CD8-positive, alpha-beta memory T cell (primary cell): ENCODE measurements around the gene WDR48. TPM values are rescaled to one million over a fixed set of nuclear protein-coding genes. Genes with fewer than 3 reads are reported as not detected.

Source experiments
- CTCF ChIA-PET: fragments of 350-600 bp; sonication (Branson Sonifier 250); formaldehyde crosslinking; loops from one replicate; lab custom pipeline; 2021; ENCODE audit warnings: antibody characterized with exemption; lab: Charles Lee
- POLR2A ChIA-PET: fragments of 350-600 bp; sonication (Branson Sonifier 250); formaldehyde crosslinking; loops from one replicate; lab custom pipeline; 2021; ENCODE audit warnings: antibody characterized with exemption; lab: Charles Lee
- DNase-seq, 5 donors: peaks; one replicate each; pipeline versions ENCODE4 v3.0.0 to v3.0.0-alpha.2; 2020 to 2022; ENCODE audit warnings: mixed read lengths in 1 of 5
- H3K27ac ChIP-seq: one replicate; pipeline ENCODE4 v1.7.0; 2013; ENCODE audit warnings: low read depth, mild to moderate bottlenecking, low read length, moderate library complexity
- H3K27me3 ChIP-seq: 2 replicates; pipeline ENCODE4 v1.7.0; 2013; ENCODE audit warnings: low read length, mild to moderate bottlenecking; ENCODE audit not compliant: insufficient read depth, poor library complexity, severe bottlenecking
- H3K36me3 ChIP-seq: 2 replicates; pipeline ENCODE4 v1.7.0; 2013; ENCODE audit warnings: mild to moderate bottlenecking, low read length, moderate library complexity; ENCODE audit not compliant: insufficient read depth
- H3K4me1 ChIP-seq: 2 replicates; pipeline ENCODE4 v1.7.0; 2013; ENCODE audit warnings: mild to moderate bottlenecking, low read length, moderate library complexity; ENCODE audit not compliant: insufficient read depth
- H3K4me3 ChIP-seq: 2 replicates; pipeline ENCODE4 v1.7.0; 2013; ENCODE audit warnings: mild to moderate bottlenecking, low read length
- H3K9me3 ChIP-seq: 2 replicates; pipeline ENCODE4 v1.7.0; 2013; ENCODE audit warnings: mild to moderate bottlenecking, low read length
- H3K27ac Mint-ChIP-seq, 8 donors: one replicate each; pipeline ENCODE4 v1.8.0; 2020 to 2021; ENCODE audit warnings: mixed read lengths in 8 of 8, mild to moderate bottlenecking in 6 of 8, inconsistent platforms in 3 of 8, moderate library complexity in 3 of 8
- H3K27me3 Mint-ChIP-seq, 2 donors: one replicate each; pipeline ENCODE4 v1.8.0; 2020 to 2021; ENCODE audit warnings: mixed read lengths in 2 of 2, mild to moderate bottlenecking in 1 of 2, moderate library complexity in 1 of 2
- H3K36me3 Mint-ChIP-seq, 3 donors: one replicate each; pipeline ENCODE4 v1.8.0; 2020 to 2021; ENCODE audit warnings: mixed read lengths in 3 of 3, inconsistent platforms in 1 of 3, mild to moderate bottlenecking in 1 of 3
- H3K4me1 Mint-ChIP-seq, 3 donors: one replicate each; pipeline ENCODE4 v1.8.0; 2020 to 2021; ENCODE audit warnings: mixed read lengths in 3 of 3, inconsistent platforms in 1 of 3, mild to moderate bottlenecking in 1 of 3
- H3K4me3 Mint-ChIP-seq, 7 donors: one replicate each; pipeline ENCODE4 v1.8.0; 2020 to 2021; ENCODE audit warnings: mixed read lengths in 7 of 7, mild to moderate bottlenecking in 6 of 7, moderate library complexity in 4 of 7, inconsistent platforms in 2 of 7
- H3K9me3 Mint-ChIP-seq, 5 donors: one replicate each; pipeline ENCODE4 v1.8.0; 2020 to 2022; ENCODE audit warnings: mixed read lengths in 5 of 5, mild to moderate bottlenecking in 3 of 5, moderate library complexity in 2 of 5, inconsistent platforms in 1 of 5
- polyA plus RNA-seq: library from polyadenylated mRNA; unstranded; fragments of 300-500 nt; fragmentation: Illumina TruSeq; gene quantifications from one replicate; pipeline ENCODE4 v1.2.3, GENCODE V29; 2021
- total RNA-seq, 2 experiments: library from RNA; stranded (reverse); gene quantifications; one replicate each; pipeline ENCODE4 v1.2.3, GENCODE V29; 2021

Gene WDR48
- total and polyA plus RNA-seq, 3 experiments from 2014 or later = 44.7 to 46.3 (median 44.7) TPM

DNA sequence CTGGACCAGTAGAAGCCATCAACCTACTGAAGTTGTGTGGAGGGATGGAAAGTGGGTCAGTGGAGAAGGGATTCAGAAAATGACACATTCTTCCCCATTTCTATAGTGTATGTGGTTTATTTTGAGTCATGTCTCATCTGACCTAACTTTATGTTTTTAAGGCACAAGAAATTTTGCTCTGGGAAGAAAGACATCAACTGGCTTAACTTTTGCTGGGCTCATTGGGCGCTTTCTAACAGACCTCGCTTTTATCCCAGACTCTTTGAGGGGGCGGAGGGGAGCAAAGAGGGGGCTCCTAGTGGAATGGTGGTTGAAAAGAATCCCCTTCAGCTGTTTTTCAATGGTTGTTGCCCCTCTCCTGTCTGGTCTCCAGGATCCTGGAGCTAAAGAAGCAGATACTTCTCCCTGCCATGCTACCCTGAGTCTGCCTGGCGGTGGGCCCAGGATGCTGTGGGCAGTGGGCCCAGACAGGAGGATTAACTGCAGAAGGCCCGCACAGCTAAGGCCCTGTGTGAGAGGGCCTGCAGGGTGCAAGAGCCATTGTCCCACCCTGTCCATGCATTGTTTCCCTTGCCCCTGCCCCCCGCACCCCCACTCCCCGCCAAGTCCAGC is 87.1 kb downstream of the WDR48 start:
- Mint-ChIP-seq H3K27me3 (peaks cover 0 to 2% of the 10 kb centered on the region in 2 donors), H3K9me3 (no peaks in the 10 kb centered on the region), H3K4me3 (peak overlapping the region in 1 of 7 donors; percentile 79), H3K4me1 (peaks cover 5 to 11% (median 7%) of the 10 kb centered on the region in 3 donors), H3K36me3 (peaks cover 3 to 36% (median 4%) of the 10 kb centered on the region in 3 donors), H3K27ac (peak overlapping the region in 2 of 8 donors; percentile 3 to 99)
- Histone ChIP-seq H3K9me3 (no peaks in the 10 kb centered on the region), H3K4me1 (no peaks in the 10 kb centered on the region), H3K36me3 (peaks cover 11% of the 10 kb centered on the region), H3K4me3 (no peak overlapping the region), H3K27me3 (no peaks in the 10 kb centered on the region), H3K27ac (no peak overlapping the region)
- ChIA-PET POLR2A (no interaction called here), CTCF (interaction anchor here (1.0 kb wide), 1 partner anchor 153 kb away, joined by 3 read pairs; no protein-coding TSS in a partner anchor)
- DNase-seq = peak in 1 of 5 donors; percentile 24

GRCh38 chr3:39139442-39139841 is 87.6 kb downstream of the WDR48 start:
- peaks cover 5 to 11% (median 7%) of the 10 kb centered on the region in 3 donors for H3K4me1 Mint-ChIP-seq
- H3K9me3 ChIP-seq = no peaks in the 10 kb centered on the region
- peak overlapping the region in 1 of 7 donors; percentile 44 for H3K4me3 Mint-ChIP-seq
- H3K4me1 ChIP-seq = no peaks in the 10 kb centered on the region
- peaks cover 0 to under 1% (median 0%) of the 10 kb centered on the region in 5 donors for H3K9me3 Mint-ChIP-seq
- peaks cover 0 to 3% of the 10 kb centered on the region in 2 donors for H3K27me3 Mint-ChIP-seq
- CTCF ChIA-PET = interaction anchor here (1.0 kb wide), 1 partner anchor 153 kb away, joined by 3 read pairs; no protein-coding TSS in a partner anchor
- no peak overlapping the region for H3K27ac ChIP-seq
- no peak for DNase-seq
- H3K4me3 ChIP-seq = no peak overlapping the region
- peak overlapping the region in 2 of 8 donors; percentile 3 to 99 for H3K27ac Mint-ChIP-seq
- no peaks in the 10 kb centered on the region for H3K27me3 ChIP-seq
- POLR2A ChIA-PET = no interaction called here
- peaks cover 5 to 41% (median 5%) of the 10 kb centered on the region in 3 donors for H3K36me3 Mint-ChIP-seq
- peaks cover 11% of the 10 kb centered on the region for H3K36me3 ChIP-seq

- Histone ChIP-seq H3K27ac (no peak overlapping the region), H3K4me3 (no peak overlapping the region), H3K9me3 (no peaks in the 10 kb centered on the region), H3K27me3 (no peaks in the 10 kb centered on the region), H3K36me3 (peaks cover 17% of the 10 kb centered on the region), H3K4me1 (no peaks in the 10 kb centered on the region)
- H3K4me1 Mint-ChIP-seq = peaks cover 6 to 14% (median 7%) of the 10 kb centered on the region in 3 donors
- peak in 1 of 5 donors; percentile 28 for DNase-seq
- peaks cover 0 to 4% of the 10 kb centered on the region in 2 donors for H3K27me3 Mint-ChIP-seq
- ChIA-PET CTCF (no interaction called here), POLR2A (no interaction called here)
- peak overlapping the region in 1 of 7 donors; percentile 44 for H3K4me3 Mint-ChIP-seq
- H3K9me3 Mint-ChIP-seq = peaks cover 0 to 3% (median 0%) of the 10 kb centered on the region in 5 donors
- peak overlapping the region in 7 of 8 donors; percentile 14 to 99 (median 48) for H3K27ac Mint-ChIP-seq
- H3K36me3 Mint-ChIP-seq = peaks cover 7 to 52% (median 9%) of the 10 kb centered on the region in 3 donors
These were observed 88.6 kb downstream of the WDR48 start for GRCh38 chr3:39140341-39140971.

DNA sequence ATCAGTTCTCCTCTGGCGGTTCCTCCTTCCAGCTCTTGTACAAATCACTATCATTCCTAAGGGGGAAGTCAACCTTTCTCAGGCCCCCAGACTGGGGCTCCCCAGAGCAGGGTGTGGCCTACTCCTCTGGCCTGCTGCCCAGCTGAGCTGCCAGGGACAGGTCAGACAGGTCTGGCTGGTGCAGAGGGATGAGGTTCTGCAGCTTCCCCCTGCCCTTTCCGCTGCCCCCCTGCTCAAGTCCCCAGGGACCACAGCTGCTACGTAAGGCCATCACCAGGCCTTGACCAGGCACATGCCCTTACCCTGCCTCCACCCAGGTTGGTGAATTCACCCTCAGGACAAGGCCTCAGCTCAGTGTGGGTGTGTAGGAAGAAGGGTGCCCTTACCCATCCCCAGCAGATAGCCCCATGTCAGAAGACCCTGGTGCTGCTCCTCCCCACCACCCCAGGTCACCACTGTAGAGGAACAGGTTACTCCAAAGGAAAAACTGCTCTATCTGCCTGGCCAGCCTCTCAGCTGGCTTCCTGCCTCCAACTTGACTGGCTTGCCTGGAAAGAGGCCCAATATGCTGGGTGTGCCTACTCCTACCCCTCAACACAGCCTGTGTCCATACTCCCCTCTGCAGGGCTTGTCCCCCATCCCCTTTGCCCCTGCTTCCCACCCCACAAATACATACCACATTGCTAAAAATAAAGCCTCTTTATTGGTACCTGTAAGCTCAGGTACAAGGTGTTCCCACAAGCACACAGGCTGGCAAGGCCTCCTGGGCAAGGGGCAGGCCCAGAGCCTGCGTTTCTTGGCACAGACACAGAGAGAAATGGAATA is 89.6 kb downstream of the WDR48 start:
- Mint-ChIP-seq H3K9me3 (peaks cover 0 to 3% (median 0%) of the 10 kb centered on the region in 5 donors), H3K36me3 (peaks cover 9 to 61% (median 11%) of the 10 kb centered on the region in 3 donors)
- peak in 1 of 5 donors; percentile 48 for DNase-seq

DNA sequence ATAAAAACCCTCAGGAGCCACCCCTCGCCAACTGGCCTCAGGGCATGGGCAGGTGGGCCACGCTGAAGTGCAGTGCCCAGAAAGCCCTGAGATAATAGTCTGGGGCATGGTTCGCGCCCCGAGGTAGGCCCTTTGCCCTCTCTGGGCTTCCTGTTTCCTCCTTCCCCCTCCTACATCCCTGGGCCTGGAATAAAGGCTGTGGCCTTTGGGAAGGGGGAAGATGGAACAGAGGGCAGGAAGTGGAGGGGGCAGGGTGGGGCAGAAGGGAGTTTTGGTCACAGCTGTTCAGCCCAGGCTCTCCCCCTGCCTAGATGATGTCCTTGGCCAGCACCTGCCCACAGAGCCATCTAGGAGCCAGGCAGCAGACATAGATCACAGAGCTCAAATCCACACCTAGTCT is 90.3 kb downstream of the WDR48 start:
- DNase-seq = peak in 1 of 5 donors; percentile 46
- ChIA-PET POLR2A (no interaction called here), CTCF (interaction anchor here (0.6 to 1.7 kb wide), 2 partner anchors 146 to 149 kb away, joined by 3 read pairs; no protein-coding TSS in a partner anchor)
- peaks cover 8% of the 10 kb centered on the region for H3K4me1 ChIP-seq
- H3K4me3 ChIP-seq = no peak overlapping the region
- peaks cover 20 to 28% (median 22%) of the 10 kb centered on the region in 3 donors for H3K4me1 Mint-ChIP-seq
- no peaks in the 10 kb centered on the region for H3K27me3 ChIP-seq
- H3K36me3 ChIP-seq = peaks cover 29% of the 10 kb centered on the region
- H3K9me3 ChIP-seq = no peaks in the 10 kb centered on the region
- peaks cover 9 to 67% (median 13%) of the 10 kb centered on the region in 3 donors for H3K36me3 Mint-ChIP-seq
- peak overlapping the region in 2 of 7 donors; percentile 19 to 40 for H3K4me3 Mint-ChIP-seq
- H3K27ac ChIP-seq = no peak overlapping the region
- H3K9me3 Mint-ChIP-seq = peaks cover 0 to 3% (median 0%) of the 10 kb centered on the region in 5 donors
- H3K27me3 Mint-ChIP-seq = peaks cover 0 to 7% of the 10 kb centered on the region in 2 donors
- H3K27ac Mint-ChIP-seq = peak overlapping the region in 4 of 8 donors; percentile 22 to 99 (median 72)

More for the DNA sequence above, 89.6 kb downstream of the WDR48 start:
- ChIA-PET POLR2A (no interaction called here), CTCF (interaction anchor here (1.7 kb wide), 1 partner anchor 150 kb away, joined by 3 read pairs; no protein-coding TSS in a partner anchor)
- no peaks in the 10 kb centered on the region for H3K9me3 ChIP-seq
- H3K4me1 Mint-ChIP-seq = peaks cover 13 to 21% (median 15%) of the 10 kb centered on the region in 3 donors
- peaks cover 26% of the 10 kb centered on the region for H3K36me3 ChIP-seq
- peaks cover 1% of the 10 kb centered on the region for H3K4me1 ChIP-seq
- peak overlapping the region in 4 of 8 donors; percentile 51 to 99 (median 75) for H3K27ac Mint-ChIP-seq
- no peak overlapping the region for H3K27ac ChIP-seq
- H3K4me3 ChIP-seq = no peak overlapping the region
- peaks cover 0 to 4% of the 10 kb centered on the region in 2 donors for H3K27me3 Mint-ChIP-seq
- no peaks in the 10 kb centered on the region for H3K27me3 ChIP-seq
- peak overlapping the region in 2 of 7 donors; percentile 19 to 40 for H3K4me3 Mint-ChIP-seq

DNA sequence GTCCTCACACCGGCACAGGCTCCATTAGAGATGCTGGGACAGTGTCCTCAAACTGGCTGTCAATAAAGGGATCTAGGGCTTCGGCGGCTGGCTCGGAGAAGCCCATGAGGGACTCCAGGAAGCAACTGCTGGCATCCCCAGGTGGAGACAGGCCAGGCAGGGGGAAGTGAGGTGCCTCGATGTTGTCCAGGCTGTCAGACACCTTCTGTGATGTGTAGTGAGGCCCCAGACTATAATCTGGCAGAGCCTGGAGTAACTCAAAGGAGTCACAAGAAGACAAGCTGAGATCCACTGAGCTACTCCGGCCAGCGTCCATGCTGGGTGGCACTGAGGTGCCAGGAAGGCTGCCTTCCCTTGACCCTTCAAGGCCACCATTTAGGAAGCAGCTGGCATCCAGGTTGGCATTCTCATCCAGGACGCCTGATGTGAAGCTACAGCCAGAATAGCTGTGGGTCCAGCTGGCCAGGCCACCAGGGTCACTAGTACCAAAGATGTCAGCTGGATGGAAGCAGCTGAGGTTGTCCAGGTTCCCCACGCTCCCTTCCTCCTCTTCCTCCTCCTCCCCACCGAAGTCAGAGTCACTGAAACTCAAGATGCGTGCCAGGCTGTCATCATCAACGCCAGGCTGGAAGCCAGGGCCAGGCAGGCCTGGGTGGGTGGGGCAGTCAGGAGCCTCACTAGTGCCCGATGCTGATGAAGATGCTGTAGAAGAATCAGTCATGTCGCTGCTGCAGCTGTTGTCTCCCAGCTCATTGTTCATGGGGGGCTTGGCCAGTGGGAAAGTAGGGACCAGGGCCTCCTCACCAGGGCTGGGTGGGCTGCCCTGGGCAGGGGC is 91.5 kb downstream of the WDR48 start:
- peaks cover 29% of the 10 kb centered on the region for H3K36me3 ChIP-seq
- H3K27ac ChIP-seq = no peak overlapping the region
- ChIA-PET POLR2A (no interaction called here), CTCF (interaction anchor here (1.6 to 1.7 kb wide), 2 partner anchors 12 to 17 kb away, joined by 4 to 5 read pairs; no protein-coding TSS in a partner anchor)
- H3K27ac Mint-ChIP-seq = peak overlapping the region in 5 of 8 donors; percentile 19 to 99 (median 39)
- peak in 1 of 5 donors; percentile 44 for DNase-seq
- peaks cover 32 to 40% (median 34%) of the 10 kb centered on the region in 3 donors for H3K4me1 Mint-ChIP-seq
- H3K4me3 Mint-ChIP-seq = peak overlapping the region in 2 of 7 donors; percentile 15 to 21
- no peaks in the 10 kb centered on the region for H3K9me3 ChIP-seq
- peaks cover 9 to 78% (median 13%) of the 10 kb centered on the region in 3 donors for H3K36me3 Mint-ChIP-seq
- no peaks in the 10 kb centered on the region for H3K27me3 ChIP-seq
- no peak overlapping the region for H3K4me3 ChIP-seq
- peaks cover 0 to 9% of the 10 kb centered on the region in 2 donors for H3K27me3 Mint-ChIP-seq
- peaks cover 20% of the 10 kb centered on the region for H3K4me1 ChIP-seq
- H3K9me3 Mint-ChIP-seq = peaks cover 0 to 3% (median 0%) of the 10 kb centered on the region in 5 donors
